Loucy (cell line): ENCODE measurements around the gene ZNF266.

Experiments used
- H2AFZ ChIP-seq: fragments of 200-600 bp; sonication (generic); 2 replicates; pipeline ENCODE4 v1.6.0; 2016; ENCODE audit warnings: antibody characterized with exemption, mild to moderate bottlenecking, low read length, moderate library complexity
- H3F3A ChIP-seq: fragments of 200-600 bp; 2 replicates; pipeline ENCODE4 v1.6.0; 2016; ENCODE audit warnings: antibody characterized with exemption, low read depth, mild to moderate bottlenecking
- H3K27me3 ChIP-seq: fragments of 200-600 bp; sonication (generic); 2 replicates; pipeline ENCODE4 v1.6.1; 2014; ENCODE audit warnings: low read length, mild to moderate bottlenecking; ENCODE audit not compliant: insufficient read depth, poor library complexity, severe bottlenecking
- H3K36me3 ChIP-seq: fragments of 200-600 bp; sonication (generic); 2 replicates; pipeline ENCODE4 v1.6.1; 2016; ENCODE audit warnings: low read length; ENCODE audit not compliant: insufficient read depth
- H3K4me1 ChIP-seq: fragments of 200-600 bp; sonication (generic); 2 replicates; pipeline ENCODE4 v1.5.1; 2014; ENCODE audit warnings: low read length, mild to moderate bottlenecking; ENCODE audit not compliant: insufficient read depth, poor library complexity, severe bottlenecking
- H3K4me2 ChIP-seq: fragments of 200-600 bp; sonication (generic); 2 replicates; pipeline ENCODE4 v1.6.0; 2014; ENCODE audit warnings: antibody characterized with exemption, low read length, low read depth, mild to moderate bottlenecking; ENCODE audit not compliant: poor library complexity, severe bottlenecking
- H3K4me3 ChIP-seq: fragments of 200-600 bp; sonication (generic); 2 replicates; pipeline ENCODE4 v1.5.1; 2014; ENCODE audit warnings: low read length, mild to moderate bottlenecking, mixed read lengths; ENCODE audit not compliant: poor library complexity, severe bottlenecking
- H3K79me2 ChIP-seq: fragments of 200-600 bp; sonication (generic); 2 replicates; pipeline ENCODE4 v1.6.1; 2014; ENCODE audit warnings: low read length; ENCODE audit not compliant: insufficient read depth
- H3K9ac ChIP-seq: fragments of 200-600 bp; sonication (generic); 2 replicates; pipeline ENCODE4 v1.6.0; 2014; ENCODE audit warnings: mild to moderate bottlenecking, low read depth, low read length, moderate library complexity; ENCODE audit not compliant: poor library complexity, severe bottlenecking
- H3K9me2 ChIP-seq: fragments of 200-600 bp; sonication (generic); replicated peaks from 2 replicates; pipeline ENCODE4 v1.6.1; 2016; ENCODE audit warnings: low read depth, low read length, mixed read lengths
- H3K9me3 ChIP-seq: fragments of 200-600 bp; sonication (generic); 2 replicates; pipeline ENCODE4 v1.6.1; 2014; ENCODE audit warnings: mild to moderate bottlenecking, antibody characterized with exemption, low read length, low read depth; ENCODE audit not compliant: insufficient read depth
- H4K20me1 ChIP-seq: fragments of 200-600 bp; sonication (generic); 2 replicates; pipeline ENCODE4 v1.6.0; 2014; ENCODE audit warnings: antibody characterized with exemption, low read length, mild to moderate bottlenecking; ENCODE audit not compliant: insufficient read depth, poor library complexity, severe bottlenecking
- CTCF ChIP-seq: fragments of 200-600 bp; sonication (generic); conservative IDR thresholded peaks from 2 replicates; pipeline ENCODE4 v1.5.1; 2014; ENCODE audit warnings: mild to moderate bottlenecking, antibody characterized with exemption, low read length
- EZH2phosphoT487 ChIP-seq: fragments of 200-600 bp; IDR thresholded peaks from 2 replicates; pipeline ENCODE4 v1.6.1; 2018; ENCODE audit warnings: antibody characterized with exemption, mild to moderate bottlenecking, moderate library complexity, borderline replicate concordance

The ZNF266 gene

GRCh38 chr19:9381361-9381785, 54.0 kb downstream of the ZNF266 start:
- peaks cover 47% of the 10 kb centered on the region for H3K9me3 ChIP-seq
- H3K27me3 ChIP-seq = peaks cover 6% of the 10 kb centered on the region
- no peaks in the 10 kb centered on the region for H4K20me1 ChIP-seq
- no peaks in the 10 kb centered on the region for H3K79me2 ChIP-seq
- no peaks in the 10 kb centered on the region for H3K9me2 ChIP-seq
- TF ChIP-seq CTCF = no peak
- TF ChIP-seq EZH2phosphoT487 = no peak
- no peaks in the 10 kb centered on the region for H3K4me1 ChIP-seq
- H3K9ac ChIP-seq = no peak overlapping the region
- H3K36me3 ChIP-seq = peaks cover 50% of the 10 kb centered on the region
- no peak overlapping the region for H3K4me3 ChIP-seq
- no peaks in the 10 kb centered on the region for H3F3A ChIP-seq
- H2AFZ ChIP-seq = no peak overlapping the region
- no peak overlapping the region for H3K4me2 ChIP-seq

DNA sequence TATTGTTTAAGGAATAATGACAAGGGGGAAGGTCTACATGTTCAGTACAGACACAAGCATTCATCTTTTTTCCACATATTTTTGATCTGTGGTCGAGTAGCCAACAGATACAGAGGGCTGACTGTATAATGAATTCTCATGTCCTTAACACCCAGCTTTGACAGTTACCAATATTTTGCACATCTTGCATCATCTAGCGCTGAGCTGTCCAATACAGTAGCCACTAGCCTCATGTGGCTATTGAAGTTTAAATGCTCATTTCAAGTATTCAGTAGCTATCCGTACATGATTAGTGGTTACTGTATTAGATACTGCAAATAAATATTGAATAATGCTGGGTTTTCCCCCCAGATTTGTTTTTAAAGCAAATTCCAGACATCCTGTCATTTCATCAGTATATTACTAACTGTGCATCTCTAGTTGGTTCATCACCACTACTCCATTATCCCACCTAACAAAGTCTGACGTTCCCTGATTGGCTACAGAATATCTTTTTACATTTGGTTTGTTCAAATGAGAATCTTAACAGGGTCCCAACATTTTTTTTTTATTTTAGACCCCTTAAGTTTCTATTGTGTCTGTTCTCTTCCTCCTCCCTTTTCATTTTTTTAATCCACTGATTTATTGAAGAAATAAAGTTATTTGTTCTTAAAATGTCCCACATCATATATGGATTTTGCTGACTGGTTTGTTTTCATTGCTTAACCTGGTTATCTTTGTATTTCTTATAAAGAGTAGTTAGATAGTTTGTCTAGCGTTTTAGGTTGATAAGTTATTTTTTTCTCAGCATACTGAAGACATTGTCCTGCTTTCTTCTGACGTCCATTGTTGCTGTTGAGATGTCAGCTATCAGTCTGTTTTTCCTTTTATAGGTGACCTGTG, 64.4 kb downstream of the ZNF266 start:
- Histone ChIP-seq H3K79me2 (no peaks in the 10 kb centered on the region), H3K4me1 (no peaks in the 10 kb centered on the region), H3K4me2 (no peak overlapping the region), H3K9me2 (no peaks in the 10 kb centered on the region), H3K9ac (no peak overlapping the region), H4K20me1 (no peaks in the 10 kb centered on the region), H3F3A (no peaks in the 10 kb centered on the region), H2AFZ (no peak overlapping the region), H3K9me3 (peaks cover 5% of the 10 kb centered on the region; the same call in 1 of the 2 replicates), H3K27me3 (no peaks in the 10 kb centered on the region), H3K36me3 (no peaks in the 10 kb centered on the region), H3K4me3 (no peak overlapping the region)
- TF ChIP-seq EZH2phosphoT487 (no peak), CTCF (no peak)

- Histone ChIP-seq H3K9me3 (no peaks in the 10 kb centered on the region), H3K4me3 (no peak within 1 kb of the TSS), H4K20me1 (no peaks in the 10 kb centered on the region), H3K4me2 (no peak within 1 kb of the TSS), H3K9ac (no peak within 1 kb of the TSS), H3K27me3 (no peaks in the 10 kb centered on the region), H2AFZ (no peak within 1 kb of the TSS), H3F3A (no peaks in the 10 kb centered on the region), H3K79me2 (no peaks in the 10 kb centered on the region), H3K4me1 (no peaks in the 10 kb centered on the region), H3K36me3 (no peaks in the 10 kb centered on the region), H3K9me2 (no peaks in the 10 kb centered on the region)
- TF ChIP-seq CTCF = no peak
Observed at GRCh38 chr19:9362905-9363304, 72.5 kb downstream of the ZNF266 start, which contains the start of gene ZNF177. Gene ZNF177, plus strand, starts transcription at chr19:9363013. Its CDS starts 15,299 bp downstream, at chr19:9378312.
